K562 (cell line): Measurements from ENCODE around the gene CACTIN. TPM values are rescaled to one million over a fixed set of nuclear protein-coding genes. Genes with fewer than 3 reads are reported as not detected.

Source experiments
- CEBPB ChIP-seq: fragments of 450-650 bp; IDR thresholded peaks from 2 replicates; pipeline ENCODE4 v1.6.1; 2016; ENCODE audit warnings: missing genetic modification characterization, missing compliant biosample characterization
- CREB1 ChIP-seq, 2 experiments: sonication (generic) in 1 of 2; formaldehyde crosslinking in 1 of 2; IDR thresholded peaks; 2 replicates each; pipeline versions ENCODE4 v1.6.1 to v1.8.0; 2012 to 2022; ENCODE audit warnings: inconsistent platforms in 1 of 2, mild to moderate bottlenecking in 1 of 2, missing genetic modification reagents in 1 of 2, moderate library complexity in 1 of 2
- ELK1 ChIP-seq: sonication (generic); formaldehyde crosslinking; IDR thresholded peaks from 2 replicates; pipeline ENCODE4 v1.8.1; 2022; ENCODE audit warnings: missing genetic modification reagents
- ETS2 ChIP-seq: IDR thresholded peaks from 2 replicates; pipeline ENCODE4 v1.6.1; 2016; ENCODE audit warnings: borderline replicate concordance, missing genetic modification characterization, mild to moderate bottlenecking, moderate library complexity, missing compliant biosample characterization; ENCODE audit not compliant: poor library complexity, severe bottlenecking
- ETV1 ChIP-seq: fragments of 450-650 bp; conservative IDR thresholded peaks from 2 replicates; pipeline ENCODE4 v1.6.1; 2016; ENCODE audit warnings: missing genetic modification characterization, control low read depth, low read depth, missing compliant biosample characterization
- HOMEZ ChIP-seq: fragments of 250-450 bp; sonication (Bioruptor Pico); IDR thresholded peaks from 2 replicates; pipeline ENCODE4 v1.4.0; 2020; ENCODE audit warnings: mild to moderate bottlenecking, moderate library complexity
- NR1H2 ChIP-seq: sonication (generic); formaldehyde crosslinking; IDR thresholded peaks from 2 replicates; pipeline ENCODE4 v1.4.0; 2020; ENCODE audit warnings: mild to moderate bottlenecking, missing genetic modification reagents
- POLR3A ChIP-seq: IDR thresholded peaks from 2 replicates; pipeline ENCODE4 v1.6.1; 2011; ENCODE audit warnings: borderline replicate concordance, mild to moderate bottlenecking, moderate library complexity; ENCODE audit not compliant: insufficient read length, insufficient read depth; ENCODE audit errors: extremely low read depth
- POLR3G ChIP-seq: IDR thresholded peaks from 2 replicates; pipeline ENCODE4 v1.6.1; 2011; ENCODE audit not compliant: insufficient read length, insufficient replicate concordance; ENCODE audit errors: extremely low read depth
- PRPF4 ChIP-seq: fragments of 200-400 bp; formaldehyde crosslinking; IDR thresholded peaks from one replicate; pipeline ENCODE4 v1.6.1; 2017; ENCODE audit warnings: low read length, low read depth, mild to moderate bottlenecking; ENCODE audit not compliant: insufficient read depth, poor library complexity, severe bottlenecking
- RHOXF2B ChIP-seq: fragments of 250-450 bp; sonication (Bioruptor Pico); conservative IDR thresholded peaks from 2 replicates; pipeline ENCODE4 v1.5.1; 2021
- TEAD2 ChIP-seq: fragments of 450-650 bp; IDR thresholded peaks from 2 replicates; pipeline ENCODE4 v1.6.1; 2016; ENCODE audit warnings: missing genetic modification characterization, control low read depth, missing compliant biosample characterization
- ZBTB49 ChIP-seq: sonication (generic); formaldehyde crosslinking; IDR thresholded peaks from 2 replicates; pipeline ENCODE4 v1.8.0; 2022; ENCODE audit warnings: missing genetic modification reagents, mild to moderate bottlenecking, borderline replicate concordance
- ZNF121 ChIP-seq: sonication (generic); formaldehyde crosslinking; conservative IDR thresholded peaks from 2 replicates; pipeline ENCODE4 v1.8.0; 2022; ENCODE audit warnings: missing genetic modification reagents
- ZNF764 ChIP-seq: fragments of 250-450 bp; sonication (Bioruptor Pico); IDR thresholded peaks from 2 replicates; pipeline ENCODE4 v1.4.0; 2020; ENCODE audit warnings: low read depth, mild to moderate bottlenecking, moderate library complexity
- polyA plus RNA-seq, 8 experiments: library from polyadenylated mRNA; depleted of rRNA in 4 of 8; stranded (reverse) in 5 of 8; unstranded in 3 of 8; fragments of >200 nt; fragmentation: Nextera tagmentation in 2 of 8; fragmentation: Illumina TruSeq in 1 of 8; extraction: Ambion mirVana in 2 of 8; extraction: Trizol in 1 of 8; gene quantifications; 2 replicates each; pipeline versions ENCODE4 v1.2.1 to v1.2.3, GENCODE V29; 2011 to 2014; ENCODE audit warnings: inconsistent platforms in 1 of 8, missing spikeins in 1 of 8
- total RNA-seq, 7 experiments: library from RNA; depleted of rRNA in 6 of 7; stranded (reverse); fragments of >200 nt in 6 of 7; fragmentation: Illumina TruSeq in 2 of 7; extraction: Trizol in 2 of 7; gene quantifications; 2 replicates each; pipeline versions ENCODE4 v1.2.1 to v1.2.3, GENCODE V29; 2011 to 2021; ENCODE audit warnings: low replicate concordance in 1 of 7
- TF ChIP-seq, protein P1 (sequence below), 3 experiments: fragments of 200-800 bp in 1 of 3; sonication (Bioruptor generic) in 1 of 3; sonication (generic) in 1 of 3; formaldehyde crosslinking in 1 of 3; IDR thresholded peaks; 2 replicates each; pipeline versions ENCODE4 v1.6.1 to v1.8.0; 2016 to 2022; ENCODE audit warnings: mild to moderate bottlenecking in 2 of 3, missing compliant biosample characterization in 2 of 3, missing genetic modification characterization in 2 of 3, missing genetic modification reagents in 1 of 3
- TF ChIP-seq, protein P2 (sequence below): conservative IDR thresholded peaks from 2 replicates; pipeline ENCODE4 v1.6.1; 2011; ENCODE audit warnings: low read depth, mild to moderate bottlenecking, low read length; ENCODE audit not compliant: control insufficient read depth
- TF ChIP-seq, protein P3 (sequence below): sonication (generic); formaldehyde crosslinking; IDR thresholded peaks from 2 replicates; pipeline ENCODE4 v1.8.0; 2023; ENCODE audit warnings: mild to moderate bottlenecking, missing genetic modification reagents

The CACTIN gene
- total and polyA plus RNA-seq, 9 of the 15 experiments (the other 6 are each of a cell fraction or from before 2014, with no cell fraction given) = 0.15 to 49.2 (median 15.0) TPM

GRCh38 chr19:3627351-3627723 lies 747 bp upstream of the CACTIN start (continued):
- TF ChIP-seq ZBTB49 (CRISPR knock-in tag) (0 out of 2 replicates have a peak, but pooled peaks have one; percentile 40), ETS2 (no peak), RHOXF2B (CRISPR knock-in tag) (no peak), ETV1 (tag) (0 out of 2 replicates have a peak, but pooled peaks have one; percentile 7), ELK1 (no peak), ZNF764 (CRISPR knock-in tag) (no peak), ZNF121 (CRISPR knock-in tag) (peak; percentile 43; the same call in 1 of the 2 replicates), TEAD2 (tag) (no peak), POLR3A (no peak), PRPF4 (no peak), POLR3G (no peak), HOMEZ (no peak), CEBPB (tag) (no peak), CREB1 (IDR thresholded peaks at IDR 0.05) (no peak), CREB1 (CRISPR knock-in tag; IDR thresholded peaks at IDR 0.05) (no peak), NR1H2 (CRISPR knock-in tag) (no peak)
- TF ChIP-seq, protein P1, sequence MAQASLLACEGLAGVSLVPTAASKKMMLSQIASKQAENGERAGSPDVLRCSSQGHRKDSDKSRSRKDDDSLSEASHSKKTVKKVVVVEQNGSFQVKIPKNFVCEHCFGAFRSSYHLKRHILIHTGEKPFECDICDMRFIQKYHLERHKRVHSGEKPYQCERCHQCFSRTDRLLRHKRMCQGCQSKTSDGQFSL (CRISPR knock-in tag; IDR thresholded peaks at IDR 0.05) = no peak
- TF ChIP-seq, protein P1 (tag; IDR thresholded peaks at IDR 0.05) = no peak
- TF ChIP-seq, protein P2, sequence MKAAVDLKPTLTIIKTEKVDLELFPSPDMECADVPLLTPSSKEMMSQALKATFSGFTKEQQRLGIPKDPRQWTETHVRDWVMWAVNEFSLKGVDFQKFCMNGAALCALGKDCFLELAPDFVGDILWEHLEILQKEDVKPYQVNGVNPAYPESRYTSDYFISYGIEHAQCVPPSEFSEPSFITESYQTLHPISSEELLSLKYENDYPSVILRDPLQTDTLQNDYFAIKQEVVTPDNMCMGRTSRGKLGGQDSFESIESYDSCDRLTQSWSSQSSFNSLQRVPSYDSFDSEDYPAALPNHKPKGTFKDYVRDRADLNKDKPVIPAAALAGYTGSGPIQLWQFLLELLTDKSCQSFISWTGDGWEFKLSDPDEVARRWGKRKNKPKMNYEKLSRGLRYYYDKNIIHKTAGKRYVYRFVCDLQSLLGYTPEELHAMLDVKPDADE = 0 out of 2 replicates have a peak, but pooled peaks have one; percentile 51
- TF ChIP-seq, protein P3, sequence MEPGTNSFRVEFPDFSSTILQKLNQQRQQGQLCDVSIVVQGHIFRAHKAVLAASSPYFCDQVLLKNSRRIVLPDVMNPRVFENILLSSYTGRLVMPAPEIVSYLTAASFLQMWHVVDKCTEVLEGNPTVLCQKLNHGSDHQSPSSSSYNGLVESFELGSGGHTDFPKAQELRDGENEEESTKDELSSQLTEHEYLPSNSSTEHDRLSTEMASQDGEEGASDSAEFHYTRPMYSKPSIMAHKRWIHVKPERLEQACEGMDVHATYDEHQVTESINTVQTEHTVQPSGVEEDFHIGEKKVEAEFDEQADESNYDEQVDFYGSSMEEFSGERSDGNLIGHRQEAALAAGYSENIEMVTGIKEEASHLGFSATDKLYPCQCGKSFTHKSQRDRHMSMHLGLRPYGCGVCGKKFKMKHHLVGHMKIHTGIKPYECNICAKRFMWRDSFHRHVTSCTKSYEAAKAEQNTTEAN = no peak
